Tibial nerve (tissue), 4 donors: ENCODE results near the gene CEP164. TPM values are rescaled to one million over a fixed set of nuclear protein-coding genes. Genes with fewer than 3 reads are reported as not detected.

Experiments used
- DNase-seq, 2 donors: peaks; one replicate each; pipeline ENCODE4 v3.0.0-alpha.2; 2019; ENCODE audit warnings: low spot score in 2 of 2
- H3K27ac ChIP-seq, 4 donors: fragments of 200-600 bp; sonication (generic) in 3 of 4; one replicate each; pipeline ENCODE4 v1.5.1; 2017 to 2019; ENCODE audit warnings: mild to moderate bottlenecking in 1 of 4
- H3K27me3 ChIP-seq, 2 donors: fragments of 200-600 bp; sonication (generic) in 1 of 2; one replicate each; pipeline versions ENCODE4 v1.5.1 to v1.6.0; 2017 to 2019
- H3K36me3 ChIP-seq, 3 donors: fragments of 200-600 bp; sonication (generic); one replicate each; pipeline ENCODE4 v1.5.1; 2018 to 2019
- H3K4me1 ChIP-seq, 4 donors: fragments of 200-600 bp; sonication (generic) in 3 of 4; one replicate each; pipeline ENCODE4 v1.5.1; 2017 to 2019
- H3K4me3 ChIP-seq, 4 donors: fragments of 200-600 bp; sonication (generic) in 3 of 4; one replicate each; pipeline ENCODE4 v1.5.1; 2017 to 2019; ENCODE audit warnings: mild to moderate bottlenecking in 1 of 4, moderate library complexity in 1 of 4
- H3K9me3 ChIP-seq, 4 donors: fragments of 200-600 bp; sonication (generic) in 3 of 4; one replicate each; pipeline ENCODE4 v1.5.1; 2017 to 2019
- CTCF ChIP-seq, 5 experiments: fragments of 200-600 bp in 3 of 5; fragments of 450-650 bp in 2 of 5; sonication (generic) in 3 of 5; IDR thresholded peaks; one replicate each; pipeline ENCODE4 v1.5.1; 2016 to 2019; ENCODE audit warnings: antibody characterized with exemption in 5 of 5, mild to moderate bottlenecking in 3 of 5, moderate library complexity in 2 of 5
- EP300 ChIP-seq, 2 donors: sonication (generic); formaldehyde crosslinking; IDR thresholded peaks; one replicate each; pipeline ENCODE4 v1.6.1; 2017; ENCODE audit warnings: antibody characterized with exemption in 2 of 2, mild to moderate bottlenecking in 1 of 2
- POLR2A ChIP-seq, 2 donors: fragments of 450-650 bp; IDR thresholded peaks; one replicate each; pipeline ENCODE4 v1.6.1; 2017; ENCODE audit warnings: antibody characterized with exemption in 2 of 2, mild to moderate bottlenecking in 2 of 2, moderate library complexity in 2 of 2
- WGBS, 2 donors: methylation state at CpG; one replicate each; pipeline ENCODE4 v1.1.5; 2018; 5-methylcytosine and 5-hydroxymethylcytosine counted together
- total RNA-seq, 4 donors: library from RNA; depleted of rRNA; stranded (reverse); fragments of >200 nt; gene quantifications; one replicate each; pipeline ENCODE4 v1.1.0, GENCODE V29; 2016

The CEP164 gene
- total RNA-seq, 4 donors from 2014 or later: 23.9 to 53.4 (median 39.4) TPM

DNA sequence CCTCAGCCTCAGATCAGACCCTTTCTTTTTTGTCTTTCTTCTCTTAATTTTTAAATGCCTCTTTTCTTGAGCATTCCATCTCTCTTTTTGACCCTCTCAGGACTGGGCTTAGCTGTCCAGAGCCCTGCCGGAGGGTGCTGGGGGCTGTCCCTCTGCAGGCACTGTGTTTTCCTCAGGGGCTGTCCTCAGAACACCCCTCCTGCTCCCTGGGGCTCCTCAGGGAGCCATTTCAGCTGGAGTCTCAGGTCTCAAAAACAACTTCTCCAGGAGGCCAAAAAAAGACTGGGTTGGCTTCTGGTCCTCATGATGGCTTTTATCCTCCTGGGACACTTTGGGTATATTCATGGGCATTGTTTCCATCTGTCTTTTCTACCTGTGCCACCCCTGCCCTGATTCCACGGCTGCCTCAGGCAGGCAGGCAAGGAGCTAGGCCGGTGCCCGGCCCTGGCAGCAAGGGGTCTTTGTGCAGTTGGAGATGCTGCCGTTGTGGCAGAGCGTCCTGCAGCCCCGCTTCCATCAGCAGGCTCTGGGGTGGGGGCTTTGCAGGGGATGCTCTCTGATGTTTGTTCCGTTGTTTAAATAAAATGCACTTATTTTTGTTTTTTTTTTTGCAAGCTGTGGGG lies 85.1 kb downstream of the CEP164 start:
- DNase-seq: no peak
- no peaks in the 10 kb centered on the region for H3K4me1 ChIP-seq
- H3K9me3 ChIP-seq: no peaks in the 10 kb centered on the region
- WGBS, 2 donors: 83 to 86% methylated on average over 8 of the region's 8 CpGs
- no peaks in the 10 kb centered on the region for H3K27me3 ChIP-seq
- H3K4me3 ChIP-seq: no peak overlapping the region
- H3K27ac ChIP-seq: no peak overlapping the region
- no peak for TF ChIP-seq POLR2A (IDR thresholded peaks at IDR 0.05)
- no peak for TF ChIP-seq CTCF (IDR thresholded peaks at IDR 0.05)
- TF ChIP-seq EP300 (IDR thresholded peaks at IDR 0.05): no peak
- peaks cover 0 to 60% (median 2%) of the 10 kb centered on the region in 3 donors for H3K36me3 ChIP-seq

GRCh38 chr11:117413616-117414015 lies 86.0 kb downstream of the CEP164 start:
- TF ChIP-seq POLR2A (IDR thresholded peaks at IDR 0.05): no peak
- TF ChIP-seq CTCF (IDR thresholded peaks at IDR 0.05): no peak
- no peak for TF ChIP-seq EP300 (IDR thresholded peaks at IDR 0.05)
- Histone ChIP-seq H3K4me3 (no peak overlapping the region), H3K27ac (no peak overlapping the region), H3K27me3 (no peaks in the 10 kb centered on the region), H3K4me1 (no peaks in the 10 kb centered on the region), H3K9me3 (no peaks in the 10 kb centered on the region), H3K36me3 (peaks cover 0 to 52% (median 2%) of the 10 kb centered on the region in 3 donors)
- DNase-seq: no peak
- WGBS, 2 donors: 96% methylated on average over 7 of the region's 7 CpGs

GRCh38 chr11:117414724-117415123 lies 87.1 kb downstream of the CEP164 start:
- TF ChIP-seq CTCF (IDR thresholded peaks at IDR 0.05) (no peak), POLR2A (IDR thresholded peaks at IDR 0.05) (no peak), EP300 (IDR thresholded peaks at IDR 0.05) (no peak)
- no peak for DNase-seq

GRCh38 chr11:117415358-117415896 lies 87.8 kb downstream of the CEP164 start:
- Histone ChIP-seq H3K4me1 (no peaks in the 10 kb centered on the region), H3K4me3 (no peak overlapping the region), H3K27ac (no peak overlapping the region), H3K36me3 (peaks cover 0 to 34% (median 0%) of the 10 kb centered on the region in 3 donors), H3K9me3 (no peaks in the 10 kb centered on the region), H3K27me3 (no peaks in the 10 kb centered on the region)
- no peak for TF ChIP-seq EP300 (IDR thresholded peaks at IDR 0.05)
- no peak for DNase-seq
- WGBS, 2 donors: 75 to 76% methylated on average over 8 of the region's 8 CpGs

More at GRCh38 chr11:117414724-117415123, 87.1 kb downstream of the CEP164 start:
- 91 to 100% methylated on average over 3 to 6 of the region's 6 CpGs for WGBS, 2 donors
- Histone ChIP-seq H3K4me3 (no peak overlapping the region), H3K36me3 (peaks cover 0 to 41% (median 0%) of the 10 kb centered on the region in 3 donors), H3K9me3 (no peaks in the 10 kb centered on the region), H3K27ac (no peak overlapping the region), H3K27me3 (no peaks in the 10 kb centered on the region), H3K4me1 (no peaks in the 10 kb centered on the region)

DNA sequence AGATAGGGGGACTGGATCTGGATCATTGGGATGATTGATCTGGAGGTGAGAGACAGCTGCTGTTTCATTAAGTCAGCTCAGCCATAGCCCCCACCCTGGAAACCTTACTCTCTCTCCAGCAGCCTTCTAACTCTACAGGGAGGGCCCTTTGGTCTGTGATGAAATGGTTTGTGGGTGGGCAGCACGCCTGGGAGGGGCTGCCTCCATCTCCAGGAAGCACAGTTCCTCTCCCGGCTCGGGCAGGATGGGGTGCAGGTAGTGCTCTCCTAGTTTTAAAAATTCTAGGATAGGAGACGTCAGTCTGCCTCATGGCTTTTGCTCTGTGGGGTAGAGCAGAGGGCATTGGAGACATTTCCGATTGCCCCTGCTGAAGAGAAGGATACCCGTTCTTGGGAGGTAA lies 89.7 kb downstream of the CEP164 start:
- DNase-seq: no peak
- TF ChIP-seq CTCF (IDR thresholded peaks at IDR 0.05): no peak
- peaks cover 0 to 14% (median 0%) of the 10 kb centered on the region in 3 donors for H3K36me3 ChIP-seq
- H3K9me3 ChIP-seq: no peaks in the 10 kb centered on the region
- H3K27me3 ChIP-seq: no peaks in the 10 kb centered on the region
- WGBS, 2 donors: 52 to 66% methylated on average over 6 of the region's 6 CpGs
- H3K4me3 ChIP-seq: no peak overlapping the region
- H3K27ac ChIP-seq: no peak overlapping the region
- H3K4me1 ChIP-seq: no peaks in the 10 kb centered on the region
